DMS53 treated with DMSO at 0.1 percent for 48 hours (cell line): ENCODE results near the gene MYBPC2.

Source experiments
- DNase-seq: peaks from one replicate; lab custom pipeline; 2025; ENCODE audit not compliant: unreplicated experiment; lab: John Stamatoyannopoulos, UW

Gene MYBPC2

DNA sequence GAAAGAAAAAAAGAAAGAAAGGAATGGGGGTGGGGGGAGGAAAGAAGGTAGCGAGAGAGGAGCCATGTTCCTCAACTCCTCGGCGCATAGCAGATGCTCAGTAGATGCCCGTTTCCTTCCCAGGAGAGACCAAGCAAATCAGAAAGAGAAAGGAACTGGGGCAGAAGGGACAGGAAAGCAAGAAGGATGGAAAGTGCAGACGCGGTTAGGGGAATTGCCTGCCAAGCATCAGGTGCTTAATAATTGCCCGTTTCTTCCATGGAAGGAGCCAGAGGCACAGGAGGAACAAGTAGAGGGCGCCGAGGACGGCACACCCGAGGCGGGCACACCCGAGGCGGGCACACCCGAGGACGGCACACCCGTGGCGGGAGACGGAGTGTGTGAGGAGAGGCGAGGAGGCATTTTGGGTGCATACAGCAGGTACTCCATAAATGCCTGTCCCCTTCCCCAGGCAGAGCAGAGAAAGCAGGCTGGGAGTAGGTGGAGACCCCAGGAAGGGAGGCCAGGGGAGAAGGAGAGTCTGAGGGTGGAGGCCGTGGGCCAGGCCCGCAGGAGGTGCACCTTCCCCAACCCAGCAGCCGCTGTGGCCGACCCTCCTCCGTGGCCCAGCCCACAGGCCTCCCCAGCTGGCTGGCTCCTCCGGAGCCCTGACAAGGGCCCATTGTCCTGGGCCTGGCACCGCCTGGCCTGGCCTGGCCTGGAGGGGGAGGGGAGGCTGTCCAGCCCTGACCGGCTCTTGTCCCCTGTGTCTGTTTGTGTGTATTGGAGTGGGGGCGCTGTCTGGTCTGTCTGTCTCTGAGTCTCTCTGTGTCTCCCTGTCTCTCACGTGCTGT lies 63.7 kb downstream of the MYBPC2 start:
- no peak for DNase-seq

- DNase-seq = no peak
These were observed 64.3 kb downstream of the MYBPC2 start for GRCh38 chr19:50497022-50497405.

GRCh38 chr19:50498219-50499056 lies 65.7 kb downstream of the MYBPC2 start:
- no peak for DNase-seq

DNA sequence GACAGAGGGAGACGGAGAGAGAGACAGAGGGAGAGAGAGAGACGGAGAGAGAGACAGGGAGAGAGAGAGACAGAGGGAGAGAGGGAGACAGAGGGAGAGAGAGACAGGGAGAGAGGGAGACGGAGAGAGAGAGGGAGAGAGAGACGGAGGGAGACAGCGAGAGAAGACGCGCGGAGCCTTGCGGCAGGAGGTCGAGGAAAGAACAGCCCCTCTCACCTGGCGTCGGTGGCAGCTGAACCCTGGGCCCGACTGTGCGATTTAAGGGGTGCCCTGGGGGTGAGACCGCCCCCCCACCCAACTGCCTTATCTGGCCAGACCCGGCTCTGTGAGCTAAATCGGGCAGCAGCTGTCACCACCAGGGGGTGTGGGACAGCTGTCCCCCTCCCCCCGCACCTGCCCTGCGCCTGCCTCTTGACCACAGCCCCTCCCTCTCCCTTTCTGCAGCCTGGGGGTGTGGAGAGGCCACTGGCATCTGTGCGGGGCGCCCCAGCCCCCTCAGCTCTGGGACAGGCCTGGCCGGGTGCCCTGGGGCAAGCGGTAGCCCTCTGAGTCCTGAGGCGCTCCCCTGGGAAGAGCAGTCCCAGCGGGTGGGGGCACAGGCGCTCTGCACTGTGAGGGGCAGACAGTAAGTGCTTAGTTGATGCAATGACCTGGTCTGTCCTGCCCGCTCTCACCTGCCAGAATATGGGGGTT lies 67.5 kb downstream of the MYBPC2 start:
- DNase-seq = no peak

GRCh38 chr19:50500753-50501151 lies 68.1 kb downstream of the MYBPC2 start:
- DNase-seq = no peak

DNA sequence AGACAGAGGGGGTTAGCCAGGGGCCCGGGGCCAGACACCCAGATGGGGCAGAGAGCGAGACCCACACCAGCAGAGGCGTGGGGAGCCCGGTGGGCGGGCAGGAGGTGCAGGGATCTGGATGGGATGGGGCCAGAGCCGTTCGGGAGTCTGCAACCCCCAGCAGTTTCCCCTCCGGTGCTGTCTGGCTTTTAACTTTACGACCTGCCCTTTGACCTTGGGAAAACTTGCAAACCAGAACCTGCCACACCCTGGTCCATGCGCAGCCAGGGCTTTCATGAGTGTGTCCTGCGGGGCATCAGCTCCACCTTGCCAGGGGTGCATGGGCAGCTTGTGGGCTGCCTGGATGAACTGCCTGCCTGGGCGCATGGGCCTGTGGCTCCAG lies 68.5 kb downstream of the MYBPC2 start:
- DNase-seq = no peak

DNA sequence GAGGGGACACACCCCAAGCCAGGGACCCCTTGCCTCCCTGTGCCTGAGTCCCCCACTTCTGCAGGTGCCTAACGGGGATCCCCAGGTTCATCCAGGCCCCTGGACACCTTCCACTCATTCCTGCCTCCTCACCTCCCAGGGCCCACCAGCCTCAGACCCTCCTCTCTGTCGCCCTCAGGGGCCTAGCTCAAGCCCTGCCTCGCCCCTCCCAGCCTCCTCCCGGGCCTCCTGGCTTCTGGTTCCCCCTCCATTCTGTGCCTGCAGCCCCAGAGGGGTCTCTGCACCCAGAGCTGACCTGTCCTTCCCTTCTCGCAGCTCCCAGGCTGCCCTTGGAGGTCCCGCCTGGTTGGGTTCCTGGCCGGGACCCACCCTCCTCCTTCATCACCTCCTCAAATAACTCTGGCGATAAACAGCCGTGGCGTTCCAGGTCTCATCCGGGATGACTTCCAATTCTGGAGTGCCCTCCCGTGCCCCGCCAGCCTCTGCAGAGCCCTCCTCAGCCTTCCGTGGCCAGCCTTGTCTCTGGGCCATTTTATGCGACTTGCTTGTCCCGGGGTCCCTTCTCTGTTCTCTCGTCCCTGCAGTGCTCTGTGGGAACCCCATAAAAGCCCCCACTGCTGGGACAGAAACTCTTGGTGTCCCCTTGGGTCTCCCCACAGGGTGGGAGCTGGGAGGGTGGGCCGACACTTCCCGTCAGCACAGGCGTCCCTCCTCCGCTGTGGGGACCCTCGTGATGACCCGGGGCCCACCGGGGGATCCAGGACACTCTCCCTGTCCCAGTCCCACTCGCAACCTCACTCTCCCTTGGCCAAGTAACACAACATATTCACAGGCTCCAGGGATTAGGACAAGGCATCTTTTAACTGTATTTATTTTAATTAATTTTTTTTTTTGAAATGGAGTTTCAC lies 69.1 kb downstream of the MYBPC2 start:
- DNase-seq = no peak

DNA sequence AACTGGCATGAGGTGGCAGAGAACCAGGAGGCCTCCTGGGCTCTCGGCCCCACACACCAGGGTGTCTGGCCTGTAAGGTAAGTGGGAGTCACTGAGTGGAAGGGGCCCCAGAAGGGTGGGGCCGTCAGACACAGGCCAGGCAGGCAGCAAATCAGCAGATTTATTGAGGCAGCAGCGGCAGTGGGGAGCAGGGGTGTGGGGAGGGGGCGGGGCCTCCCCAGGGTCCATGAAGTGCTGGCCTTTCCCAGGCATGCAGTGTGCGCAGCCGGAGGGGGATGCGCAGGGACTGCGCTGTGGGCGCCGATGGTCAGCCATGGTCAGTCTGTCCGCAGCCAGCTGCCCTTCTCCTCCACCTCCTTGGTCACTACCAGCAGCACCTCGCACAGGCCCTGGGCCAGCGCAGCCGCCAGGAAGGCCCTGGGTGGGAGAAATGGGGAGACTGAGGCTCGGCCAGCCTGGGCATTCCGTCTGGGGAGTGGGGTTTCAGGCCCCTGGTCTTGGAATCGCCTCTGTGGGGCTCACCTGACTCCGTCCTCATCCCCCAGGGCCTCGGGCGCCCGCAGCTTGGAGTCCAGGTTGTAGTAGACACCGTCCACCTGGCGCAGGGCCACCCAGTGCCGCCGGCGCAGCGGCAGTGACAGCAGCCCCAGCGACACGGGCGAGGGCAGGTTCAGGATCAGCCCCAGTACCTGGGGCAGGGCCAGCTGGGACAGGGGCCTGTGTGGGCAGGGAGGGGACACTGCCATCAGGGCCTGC lies 73.3 kb downstream of the MYBPC2 start:
- DNase-seq = no peak

DNA sequence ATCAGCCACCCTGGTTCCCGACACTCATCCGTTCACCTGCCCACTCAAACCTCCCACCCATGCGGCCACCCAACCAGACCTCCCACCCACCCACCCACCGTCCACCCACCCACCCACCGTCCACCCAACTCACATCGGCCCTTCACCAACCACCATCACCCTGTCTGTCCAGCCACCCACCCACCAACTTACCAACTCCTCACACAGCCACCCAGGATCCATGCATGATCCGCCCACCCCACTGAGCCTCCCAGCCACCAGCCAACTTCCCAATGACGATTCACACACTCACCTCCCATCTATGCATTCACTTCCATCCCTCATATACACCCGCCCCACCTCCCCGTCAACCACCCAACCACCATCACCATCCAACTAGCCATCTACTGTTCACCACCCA lies 74.0 kb downstream of the MYBPC2 start:
- DNase-seq = no peak

DNA sequence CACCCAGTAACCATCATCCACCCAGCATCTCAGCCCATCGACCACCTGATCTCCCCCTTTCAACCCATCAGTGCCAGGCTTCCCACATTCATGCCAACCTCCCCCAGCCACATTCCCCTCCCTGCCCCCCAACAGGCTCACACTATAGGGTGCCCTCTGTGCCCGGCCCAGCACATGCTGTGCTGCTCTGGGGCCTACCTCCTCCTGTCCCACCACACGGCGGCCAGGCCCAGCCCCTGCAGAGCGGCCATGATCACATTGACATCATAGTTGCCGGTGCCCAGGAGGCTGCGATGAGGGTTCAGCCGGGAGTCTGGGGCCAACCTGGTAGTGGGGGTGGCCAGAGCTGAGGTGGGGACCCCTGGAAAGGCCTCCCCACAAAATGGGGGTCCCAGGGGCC lies 74.7 kb downstream of the MYBPC2 start:
- no peak for DNase-seq

DNA sequence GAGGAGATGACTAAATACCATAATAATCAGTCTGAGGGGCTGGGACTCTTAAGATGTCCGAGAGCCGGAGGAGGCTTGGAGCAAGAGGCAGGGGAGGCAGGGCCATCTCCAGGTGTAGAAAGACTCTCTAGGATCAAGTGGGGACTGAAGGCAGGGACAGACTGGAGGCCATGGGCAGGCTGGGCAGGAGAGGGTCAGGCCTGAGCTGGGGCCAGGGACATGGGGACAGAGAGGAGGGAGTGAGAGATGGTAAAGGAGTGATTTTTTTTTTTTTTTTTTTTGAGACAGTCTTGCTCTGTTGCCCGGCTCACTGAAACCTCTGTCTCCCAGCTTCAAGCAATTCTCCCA lies 76.1 kb downstream of the MYBPC2 start:
- no peak for DNase-seq

GRCh38 chr19:50509366-50509765 lies 76.7 kb downstream of the MYBPC2 start:
- DNase-seq = no peak

DNA sequence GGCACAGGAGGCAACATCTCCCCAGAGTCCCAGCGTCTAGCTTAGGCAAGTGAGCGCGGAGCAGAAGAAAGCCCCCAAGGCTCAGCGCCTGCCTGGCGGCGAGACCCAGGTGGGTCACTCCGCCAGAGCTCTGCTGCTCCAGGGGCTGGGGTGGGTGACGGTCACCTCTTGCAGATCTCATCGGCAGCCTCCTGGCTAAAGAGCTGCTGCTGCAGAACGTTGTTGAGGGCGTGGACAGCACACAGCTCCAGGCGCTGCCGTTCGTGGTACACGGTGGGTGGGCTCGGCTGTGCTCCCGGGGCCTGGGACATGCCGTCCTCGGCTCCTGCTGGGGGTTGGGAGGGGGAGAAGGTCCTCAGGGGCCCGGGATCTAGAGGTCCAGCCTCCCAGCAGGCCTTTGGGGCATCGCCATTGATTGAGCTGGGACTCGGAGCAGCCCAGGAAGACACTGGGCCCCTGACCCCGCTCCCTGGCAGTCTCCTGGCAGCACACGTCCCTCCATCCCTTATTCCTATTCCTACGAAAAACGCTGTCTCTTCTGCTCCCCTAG lies 77.5 kb downstream of the MYBPC2 start:
- DNase-seq = no peak

DNA sequence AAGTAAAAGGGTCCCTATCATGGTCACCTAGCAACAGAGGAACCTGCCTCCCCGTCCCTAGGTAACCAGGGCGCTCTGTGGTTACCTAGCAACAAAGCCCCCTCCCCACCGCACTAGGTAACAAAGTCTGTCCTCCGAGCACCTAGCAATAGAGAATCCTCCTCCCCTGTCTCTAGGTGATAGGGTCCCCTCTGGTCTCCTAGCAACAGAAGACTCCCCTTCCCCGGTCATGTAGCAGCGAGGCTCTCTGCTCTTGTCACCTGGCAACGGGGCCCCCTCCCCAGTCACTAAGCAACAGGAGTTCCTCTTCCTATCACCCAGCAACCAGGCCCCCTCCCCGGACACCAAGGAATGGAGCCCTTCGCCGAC lies 78.0 kb downstream of the MYBPC2 start:
- DNase-seq = no peak

DNA sequence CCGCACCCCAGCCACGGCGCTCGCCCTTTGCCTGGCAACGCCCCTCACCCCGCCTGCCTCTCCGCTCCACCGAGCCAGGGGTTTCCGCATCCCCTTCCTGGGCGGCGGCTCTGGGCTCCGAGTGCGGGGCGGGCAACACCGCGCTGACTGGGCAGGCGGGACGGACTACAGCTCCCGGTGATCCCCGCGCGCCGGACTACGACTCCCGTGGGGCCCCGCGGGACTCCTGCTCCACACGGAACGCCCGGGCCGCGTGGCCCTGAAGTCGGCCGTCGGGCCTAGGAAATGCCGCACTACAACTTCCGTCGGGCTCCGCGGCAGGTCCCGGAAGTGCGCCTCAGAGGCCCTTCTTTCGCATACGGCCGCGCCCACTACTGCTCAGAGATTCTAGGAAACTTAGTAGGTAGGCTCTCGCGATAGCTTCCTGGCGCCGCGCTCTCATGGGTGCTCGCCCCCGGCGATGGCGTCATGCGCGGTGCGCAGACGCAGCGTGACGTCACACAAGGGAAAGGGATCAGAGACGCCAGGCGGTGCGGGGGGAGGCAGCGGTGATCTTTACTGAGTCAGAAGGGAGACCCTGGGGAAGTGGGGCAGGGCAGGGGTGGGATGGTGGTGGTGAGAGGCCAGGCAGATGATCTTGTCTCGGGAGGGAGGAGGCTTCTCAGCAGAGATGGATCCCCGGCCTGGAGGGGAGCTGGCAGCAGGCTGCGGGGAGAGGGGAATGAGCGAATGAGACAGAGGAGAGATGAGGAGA lies 78.6 kb downstream of the MYBPC2 start, which contains the start of gene JOSD2:
Gene JOSD2, minus strand, starts transcription at position 123 of the 754 bp plus-strand sequence. CDS start 760 bp downstream, outside the sequence.
- DNase-seq = peak; percentile 80

DNA sequence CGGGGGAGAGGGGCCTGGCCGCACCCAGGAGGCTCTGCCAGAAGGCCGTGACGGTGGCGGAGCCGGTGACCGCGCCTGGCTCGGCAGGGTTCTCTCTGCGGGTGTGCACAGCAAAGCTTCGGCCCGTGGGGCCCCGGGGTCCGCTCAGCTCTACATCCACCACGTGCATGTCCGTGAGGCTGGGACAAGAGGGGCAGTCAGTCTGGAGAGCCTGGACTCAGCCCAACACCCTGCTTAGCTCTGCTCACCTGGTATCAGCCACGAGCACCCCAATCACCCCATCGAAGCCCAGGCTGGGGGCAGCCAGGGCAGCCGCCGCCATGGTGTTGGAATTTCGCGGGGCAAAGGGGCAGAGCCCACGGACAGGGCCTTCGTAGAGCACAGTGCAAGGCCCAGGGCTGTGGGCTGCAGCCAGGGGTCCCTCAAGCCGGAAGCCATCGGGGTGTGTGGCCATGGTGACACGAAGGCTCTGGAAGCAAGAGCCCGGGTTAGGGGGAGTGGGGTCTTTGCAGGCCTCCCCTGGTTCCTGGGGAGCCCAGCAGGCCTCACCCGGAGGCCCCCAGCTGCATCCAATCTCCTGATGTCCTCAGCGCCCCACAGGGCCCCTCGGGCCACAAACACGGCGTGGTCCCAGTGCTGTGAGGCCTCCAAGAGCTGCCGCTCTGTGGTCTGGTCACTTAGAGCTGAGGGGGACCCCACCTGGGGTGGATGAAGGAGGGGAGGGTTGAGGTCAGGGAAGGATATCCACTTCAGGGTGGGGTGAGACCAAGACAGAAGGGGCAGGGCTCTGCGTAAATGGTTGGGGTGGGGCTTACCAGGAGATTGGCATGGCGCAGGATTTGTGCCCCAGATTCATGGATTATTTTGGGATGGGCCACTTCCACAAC lies 79.7 kb downstream of the MYBPC2 start:
- no peak for DNase-seq

DNA sequence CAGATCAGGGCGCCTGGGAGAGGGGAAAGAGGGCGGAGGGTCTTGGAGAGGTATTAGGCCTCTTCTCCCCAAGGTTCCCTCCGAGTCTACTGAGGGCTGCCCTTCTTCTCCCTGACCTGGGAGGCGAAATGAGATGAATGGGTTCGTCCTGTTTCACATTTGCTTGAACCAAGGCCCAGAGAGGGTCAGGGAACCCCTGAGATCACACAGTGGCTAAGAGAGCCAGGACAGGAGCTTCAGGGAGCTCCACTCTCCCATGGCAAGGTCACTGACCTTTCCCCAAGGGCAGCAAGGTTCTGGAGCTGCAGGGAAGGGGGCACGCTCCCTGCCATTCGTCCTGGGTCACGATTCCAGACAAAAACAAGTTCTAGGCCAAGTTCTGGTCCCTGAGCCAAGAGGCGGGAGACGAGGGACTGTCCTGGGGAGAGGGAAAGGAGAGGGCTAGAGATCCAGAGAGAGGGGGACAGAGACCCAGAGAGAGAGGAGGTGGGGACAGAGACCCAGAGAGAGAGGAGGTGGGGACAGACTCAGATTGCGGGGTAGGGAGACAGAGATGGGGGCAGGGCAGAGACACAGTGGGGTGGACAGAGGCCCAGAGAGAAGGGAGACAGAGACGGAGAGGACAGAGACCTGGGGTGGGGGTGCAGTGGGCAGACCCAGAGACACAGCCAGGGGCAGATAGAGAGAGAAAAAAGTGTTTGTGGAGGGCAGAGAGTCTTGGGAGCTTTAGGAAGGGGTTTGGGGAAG lies 80.5 kb downstream of the MYBPC2 start:
- DNase-seq = no peak
